ACC112 (cell line): ENCODE results near the gene ZNF74.
"Not testable (repeated sequence)": the region's sequence is repeated elsewhere in the genome, so short reads cannot be mapped to it uniquely, and the experiment has no call there.

Experiments used
- H2AFZ ChIP-seq: fragments of 200-600 bp; sonication (generic); one replicate; pipeline ENCODE4 v1.6.0; 2017; ENCODE audit warnings: antibody characterized with exemption, low read length; ENCODE audit not compliant: unreplicated experiment
- H3K27ac ChIP-seq: fragments of 200-600 bp; sonication (generic); 2 replicates; pipeline ENCODE4 v1.5.1; 2014; ENCODE audit warnings: low read depth, mild to moderate bottlenecking, antibody characterized with exemption, low read length, moderate library complexity
- H3K27me3 ChIP-seq: fragments of 200-600 bp; sonication (generic); 2 replicates; pipeline ENCODE4 v1.6.1; 2014; ENCODE audit warnings: mild to moderate bottlenecking, antibody characterized with exemption, low read length, moderate library complexity, mixed read lengths; ENCODE audit not compliant: insufficient read depth
- H3K36me3 ChIP-seq: fragments of 200-600 bp; sonication (generic); 2 replicates; pipeline ENCODE4 v1.6.1; 2016; ENCODE audit warnings: mild to moderate bottlenecking, antibody characterized with exemption, low read length, moderate library complexity, mixed read lengths; ENCODE audit not compliant: insufficient read depth
- H3K4me1 ChIP-seq: fragments of 200-600 bp; sonication (generic); one replicate; pipeline ENCODE4 v1.6.1; 2016; ENCODE audit warnings: low read length, mixed read lengths; ENCODE audit not compliant: insufficient read depth, unreplicated experiment, control insufficient read depth
- H3K4me3 ChIP-seq: fragments of 200-600 bp; sonication (generic); 2 replicates; pipeline ENCODE4 v1.5.1; 2014; ENCODE audit warnings: mild to moderate bottlenecking, low read depth, low read length
- H3K79me2 ChIP-seq: fragments of 200-600 bp; sonication (generic); one replicate; pipeline ENCODE4 v1.6.0; 2016; ENCODE audit warnings: low read length; ENCODE audit not compliant: control insufficient read depth, unreplicated experiment, insufficient read depth

ZNF74 gene

GRCh38 chr22:20401376-20402014 lies 7.5 kb downstream of the ZNF74 start:
- Histone ChIP-seq H2AFZ (no peak overlapping the region), H3K27me3 (no peaks in the 10 kb centered on the region), H3K36me3 (no peaks in the 10 kb centered on the region), H3K79me2 (no peaks in the 10 kb centered on the region), H3K4me1 (no peaks in the 10 kb centered on the region), H3K4me3 (no peak overlapping the region), H3K27ac (no peak overlapping the region)

GRCh38 chr22:20402960-20403778 lies 9.2 kb downstream of the ZNF74 start:
- no peaks in the 10 kb centered on the region for H3K27me3 ChIP-seq
- H3K79me2 ChIP-seq = no peaks in the 10 kb centered on the region
- no peaks in the 10 kb centered on the region for H3K4me1 ChIP-seq
- H3K36me3 ChIP-seq = no peaks in the 10 kb centered on the region
- H3K27ac ChIP-seq = no peak overlapping the region
- H2AFZ ChIP-seq = no peak overlapping the region
- H3K4me3 ChIP-seq = no peak overlapping the region

GRCh38 chr22:20403779-20404140 lies 9.8 kb downstream of the ZNF74 start:
- Histone ChIP-seq H2AFZ (no peak overlapping the region), H3K27ac (no peak overlapping the region), H3K27me3 (no peaks in the 10 kb centered on the region), H3K79me2 (no peaks in the 10 kb centered on the region), H3K36me3 (no peaks in the 10 kb centered on the region), H3K4me1 (no peaks in the 10 kb centered on the region), H3K4me3 (no peak overlapping the region)

- Histone ChIP-seq H3K4me1 (no peaks in the 10 kb centered on the region), H3K79me2 (no peaks in the 10 kb centered on the region), H3K27ac (no peak overlapping the region), H3K36me3 (no peaks in the 10 kb centered on the region), H3K4me3 (no peak overlapping the region), H2AFZ (no peak overlapping the region), H3K27me3 (no peaks in the 10 kb centered on the region)
Measured at GRCh38 chr22:20404881-20405280, 10.9 kb downstream of the ZNF74 start.

GRCh38 chr22:20405291-20405930 lies 11.5 kb downstream of the ZNF74 start:
- H3K36me3 ChIP-seq = no peaks in the 10 kb centered on the region
- H3K4me1 ChIP-seq = no peaks in the 10 kb centered on the region
- H3K79me2 ChIP-seq = no peaks in the 10 kb centered on the region
- no peak overlapping the region for H3K27ac ChIP-seq
- no peak overlapping the region for H3K4me3 ChIP-seq
- H3K27me3 ChIP-seq = no peaks in the 10 kb centered on the region
- H2AFZ ChIP-seq = no peak overlapping the region

- H3K36me3 ChIP-seq = no peaks in the 10 kb centered on the region
Measured at GRCh38 chr22:20405931-20406685, 12.2 kb downstream of the ZNF74 start.

GRCh38 chr22:20406686-20407408 lies 12.9 kb downstream of the ZNF74 start:
- Histone ChIP-seq H3K79me2 (no peaks in the 10 kb centered on the region), H3K27ac (no peak overlapping the region), H2AFZ (no peak overlapping the region), H3K36me3 (no peaks in the 10 kb centered on the region), H3K4me3 (no peak overlapping the region), H3K4me1 (no peaks in the 10 kb centered on the region), H3K27me3 (no peaks in the 10 kb centered on the region)

More at GRCh38 chr22:20405931-20406685, 12.2 kb downstream of the ZNF74 start:
- Histone ChIP-seq H3K27ac (no peak overlapping the region), H3K4me3 (no peak overlapping the region), H3K27me3 (no peaks in the 10 kb centered on the region), H2AFZ (no peak overlapping the region), H3K4me1 (no peaks in the 10 kb centered on the region), H3K79me2 (no peaks in the 10 kb centered on the region)

- Histone ChIP-seq H3K27ac (no peak overlapping the region), H2AFZ (no peak overlapping the region), H3K4me3 (no peak overlapping the region), H3K27me3 (no peaks in the 10 kb centered on the region), H3K36me3 (no peaks in the 10 kb centered on the region), H3K4me1 (no peaks in the 10 kb centered on the region), H3K79me2 (no peaks in the 10 kb centered on the region)
Measured at GRCh38 chr22:20407829-20408228, 13.9 kb downstream of the ZNF74 start.

- Histone ChIP-seq H3K4me1 (no peaks in the 10 kb centered on the region), H3K27me3 (no peaks in the 10 kb centered on the region), H2AFZ (no peak overlapping the region), H3K4me3 (no peak overlapping the region), H3K27ac (no peak overlapping the region), H3K36me3 (no peaks in the 10 kb centered on the region), H3K79me2 (no peaks in the 10 kb centered on the region)
Measured at GRCh38 chr22:20408891-20409290, 14.9 kb downstream of the ZNF74 start.

GRCh38 chr22:20409385-20409784 lies 15.4 kb downstream of the ZNF74 start:
- not testable (repeated sequence) for H3K4me3 ChIP-seq, H3K36me3 ChIP-seq, H3K79me2 ChIP-seq, H3K27me3 ChIP-seq, H3K27ac ChIP-seq, H2AFZ ChIP-seq, H3K4me1 ChIP-seq
